DND-41 (cell line): ENCODE results near the gene CCDC40.

Source experiments
- EZH2 ChIP-seq: IDR thresholded peaks from 3 replicates; pipeline ENCODE4 v1.6.1; 2012; ENCODE audit warnings: borderline replicate concordance, low read depth, mild to moderate bottlenecking, moderate library complexity, low read length, inconsistent platforms; ENCODE audit not compliant: severe bottlenecking
- TF ChIP-seq, protein P1 (sequence below): IDR thresholded peaks from 2 replicates; pipeline ENCODE4 v1.5.1; 2012; ENCODE audit warnings: borderline replicate concordance, low read length, moderate library complexity, mild to moderate bottlenecking; ENCODE audit not compliant: poor library complexity, severe bottlenecking; ENCODE audit errors: extremely low read depth

- TF ChIP-seq, protein P1, sequence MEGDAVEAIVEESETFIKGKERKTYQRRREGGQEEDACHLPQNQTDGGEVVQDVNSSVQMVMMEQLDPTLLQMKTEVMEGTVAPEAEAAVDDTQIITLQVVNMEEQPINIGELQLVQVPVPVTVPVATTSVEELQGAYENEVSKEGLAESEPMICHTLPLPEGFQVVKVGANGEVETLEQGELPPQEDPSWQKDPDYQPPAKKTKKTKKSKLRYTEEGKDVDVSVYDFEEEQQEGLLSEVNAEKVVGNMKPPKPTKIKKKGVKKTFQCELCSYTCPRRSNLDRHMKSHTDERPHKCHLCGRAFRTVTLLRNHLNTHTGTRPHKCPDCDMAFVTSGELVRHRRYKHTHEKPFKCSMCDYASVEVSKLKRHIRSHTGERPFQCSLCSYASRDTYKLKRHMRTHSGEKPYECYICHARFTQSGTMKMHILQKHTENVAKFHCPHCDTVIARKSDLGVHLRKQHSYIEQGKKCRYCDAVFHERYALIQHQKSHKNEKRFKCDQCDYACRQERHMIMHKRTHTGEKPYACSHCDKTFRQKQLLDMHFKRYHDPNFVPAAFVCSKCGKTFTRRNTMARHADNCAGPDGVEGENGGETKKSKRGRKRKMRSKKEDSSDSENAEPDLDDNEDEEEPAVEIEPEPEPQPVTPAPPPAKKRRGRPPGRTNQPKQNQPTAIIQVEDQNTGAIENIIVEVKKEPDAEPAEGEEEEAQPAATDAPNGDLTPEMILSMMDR = no peak
- no peak for TF ChIP-seq EZH2
Observed at GRCh38 chr17:80024206-80024972, 12.1 kb upstream of the CCDC40 start.
